Stomach (tissue), 4 donors: Measurements from ENCODE around the gene BDKRB1.

Experiments used
- CTCF ChIP-seq, 7 experiments: fragments of 450-650 bp in 4 of 7; fragments of 200-600 bp in 3 of 7; sonication (generic) in 3 of 7; IDR thresholded peaks; one replicate each; pipeline ENCODE4 v1.5.1; 2016 to 2019; ENCODE audit warnings: antibody characterized with exemption in 7 of 7, control low read depth in 2 of 7, mild to moderate bottlenecking in 1 of 7
- POLR2A ChIP-seq, 4 donors: fragments of 450-650 bp; IDR thresholded peaks; one replicate each; pipeline ENCODE4 v1.6.1; 2016; ENCODE audit warnings: antibody characterized with exemption in 4 of 4, control low read depth in 2 of 4, mild to moderate bottlenecking in 1 of 4, moderate library complexity in 1 of 4

GRCh38 chr14:96269359-96269710, 13.3 kb downstream of the BDKRB1 start:
- no peak for TF ChIP-seq CTCF (IDR thresholded peaks at IDR 0.05)
- TF ChIP-seq POLR2A (IDR thresholded peaks at IDR 0.05): no peak
